Measurements from ENCODE around the gene NNMT.

DNA sequence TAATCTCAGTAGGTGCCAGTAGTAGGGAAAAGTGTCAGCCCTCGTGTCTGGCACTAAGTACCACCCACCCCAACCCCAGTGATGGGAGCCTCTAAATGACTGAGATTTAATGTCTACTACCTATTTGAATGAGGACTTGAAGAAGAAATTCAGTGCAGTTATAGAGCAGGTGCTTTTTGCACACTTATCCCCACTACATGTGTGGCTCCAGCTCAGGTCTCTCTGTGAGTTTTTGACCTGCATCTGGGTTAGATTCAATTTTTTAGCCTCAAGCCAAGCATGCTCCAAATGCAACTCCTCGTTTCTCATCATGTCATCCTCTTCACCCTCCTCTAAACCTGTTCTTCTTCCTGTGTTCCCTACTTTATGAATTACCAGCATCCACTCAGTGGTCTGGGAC, 24.9 kb upstream of the NNMT start:
- TF ChIP-seq EP300 (IDR thresholded peaks at IDR 0.05; ENCODE audit: borderline replicate concordance) = no peak
- no peak for TF ChIP-seq TAF1 (IDR thresholded peaks at IDR 0.05; ENCODE audit: low read depth)
